H9 (cell line): Measurements from ENCODE around the gene ABCA4. TPM values are rescaled to one million over a fixed set of nuclear protein-coding genes. Genes with fewer than 3 reads are reported as not detected.

Experiments used
- DNase-seq: peaks from one replicate; pipeline ENCODE4 v3.0.0-alpha.2; 2017
- H2AFZ ChIP-seq: one replicate; pipeline ENCODE4 v1.6.1; 2013; ENCODE audit warnings: mild to moderate bottlenecking, low read length, control low read depth, moderate library complexity
- H2AK5ac ChIP-seq: 2 replicates; pipeline ENCODE4 v1.6.1; 2013; ENCODE audit warnings: low read length, control low read depth, mixed read lengths; ENCODE audit not compliant: insufficient read length
- H2BK120ac ChIP-seq: one replicate; pipeline ENCODE4 v1.6.1; 2013; ENCODE audit warnings: low read depth, mild to moderate bottlenecking, low read length, control low read depth, inconsistent platforms; ENCODE audit not compliant: poor library complexity, severe bottlenecking
- H2BK12ac ChIP-seq: 2 replicates; pipeline ENCODE4 v1.6.1; 2013; ENCODE audit warnings: low read length, control low read depth, mixed read lengths, low read depth; ENCODE audit not compliant: insufficient read length
- H2BK15ac ChIP-seq: 2 replicates; pipeline ENCODE4 v1.6.1; 2013; ENCODE audit warnings: low read depth, low read length, control low read depth
- H2BK20ac ChIP-seq: one replicate; pipeline ENCODE4 v1.6.1; 2013; ENCODE audit warnings: low read depth, mild to moderate bottlenecking, low read length, control low read depth, inconsistent platforms; ENCODE audit not compliant: poor library complexity, severe bottlenecking
- H2BK5ac ChIP-seq: 2 replicates; pipeline ENCODE4 v1.6.1; 2013; ENCODE audit warnings: low read length, control low read depth, mixed read lengths; ENCODE audit not compliant: insufficient read length
- H3K14ac ChIP-seq: 2 replicates; pipeline ENCODE4 v1.6.1; 2013; ENCODE audit warnings: low read length, control low read depth; ENCODE audit not compliant: insufficient read depth
- H3K18ac ChIP-seq: 2 replicates; pipeline ENCODE4 v1.6.1; 2013; ENCODE audit warnings: low read depth, mild to moderate bottlenecking, mixed read lengths, low read length, control low read depth; ENCODE audit not compliant: insufficient read length
- H3K23ac ChIP-seq: 2 replicates; pipeline ENCODE4 v1.6.1; 2013; ENCODE audit warnings: low read length, control low read depth, mixed read lengths, low read depth; ENCODE audit not compliant: insufficient read length
- H3K23me2 ChIP-seq: 2 replicates; pipeline ENCODE4 v1.6.1; 2013; ENCODE audit warnings: low read depth, mild to moderate bottlenecking, mixed read lengths, low read length, control low read depth; ENCODE audit not compliant: insufficient read length, poor library complexity, severe bottlenecking
- H3K27ac ChIP-seq: 2 replicates; pipeline ENCODE4 v1.5.1; 2013; ENCODE audit warnings: low read length, control low read depth, mixed read lengths, low read depth; ENCODE audit not compliant: insufficient read length
- H3K27me3 ChIP-seq: 2 replicates; pipeline ENCODE4 v1.6.1; 2013; ENCODE audit warnings: low read length, control low read depth, inconsistent platforms; ENCODE audit not compliant: insufficient read depth
- H3K4ac ChIP-seq: 2 replicates; pipeline ENCODE4 v1.6.1; 2013; ENCODE audit warnings: low read depth, mild to moderate bottlenecking, control low read depth, inconsistent platforms, low read length, moderate library complexity
- H3K4me1 ChIP-seq: 2 replicates; pipeline ENCODE4 v1.6.1; 2013; ENCODE audit warnings: low read length, control low read depth, inconsistent platforms; ENCODE audit not compliant: insufficient read depth
- H3K4me2 ChIP-seq: 2 replicates; pipeline ENCODE4 v1.6.1; 2013; ENCODE audit warnings: low read length, control low read depth, mixed read lengths; ENCODE audit not compliant: insufficient read length, insufficient read depth
- H3K56ac ChIP-seq: 2 replicates; pipeline ENCODE4 v1.6.1; 2013; ENCODE audit warnings: low read depth, mild to moderate bottlenecking, mixed read lengths, low read length, control low read depth; ENCODE audit not compliant: insufficient read length
- H3K79me1 ChIP-seq: 2 replicates; pipeline ENCODE4 v1.6.1; 2013; ENCODE audit warnings: low read depth, mild to moderate bottlenecking, moderate library complexity, low read length, control low read depth, inconsistent platforms; ENCODE audit not compliant: insufficient read depth, poor library complexity, severe bottlenecking
- H3K79me2 ChIP-seq: 2 replicates; pipeline ENCODE4 v1.6.1; 2013; ENCODE audit warnings: low read length, control low read depth, inconsistent platforms; ENCODE audit not compliant: insufficient read depth
- H3K9ac ChIP-seq: 2 replicates; pipeline ENCODE4 v1.6.1; 2013; ENCODE audit warnings: low read length, control low read depth, mixed read lengths; ENCODE audit not compliant: insufficient read length; ENCODE audit errors: extremely low read depth
- H3K9me3 ChIP-seq: one replicate; pipeline ENCODE4 v1.6.1; 2013; ENCODE audit warnings: low read depth, low read length, inconsistent platforms; ENCODE audit not compliant: control insufficient read depth
- H3T11ph ChIP-seq: one replicate; pipeline ENCODE4 v1.6.1; 2013; ENCODE audit warnings: mild to moderate bottlenecking, low read length, control low read depth, inconsistent platforms
- H4K20me1 ChIP-seq: one replicate; pipeline ENCODE4 v1.6.1; 2013; ENCODE audit not compliant: control insufficient read depth, insufficient read length, insufficient read depth
- H4K5ac ChIP-seq: 2 replicates; pipeline ENCODE4 v1.6.1; 2013; ENCODE audit warnings: low read depth, mild to moderate bottlenecking, mixed read lengths, low read length, control low read depth; ENCODE audit not compliant: insufficient read length
- H4K8ac ChIP-seq: replicated peaks from 2 replicates; pipeline ENCODE4 v1.6.1; 2013; ENCODE audit warnings: low read length, control low read depth, mixed read lengths, low read depth; ENCODE audit not compliant: insufficient read length
- H4K91ac ChIP-seq: 2 replicates; pipeline ENCODE4 v1.6.1; 2013; ENCODE audit warnings: low read depth, mild to moderate bottlenecking, moderate library complexity, mixed read lengths, low read length, control low read depth; ENCODE audit not compliant: insufficient read length
- H3K27ac Mint-ChIP-seq, 3 experiments: 2 replicates in 2 of 3; 3 replicates in 1 of 3; pipeline ENCODE4 v1.8.0; 2020 to 2021; ENCODE audit warnings: mixed read lengths in 3 of 3, mild to moderate bottlenecking in 1 of 3, moderate library complexity in 1 of 3
- H3K27me3 Mint-ChIP-seq: 2 replicates; pipeline ENCODE4 v1.8.0; 2021; ENCODE audit warnings: low read depth, mild to moderate bottlenecking, moderate library complexity, mixed read lengths
- H3K36me3 Mint-ChIP-seq, 3 experiments: 2 replicates in 2 of 3; 3 replicates in 1 of 3; pipeline ENCODE4 v1.8.0; 2020 to 2021; ENCODE audit warnings: low read depth in 3 of 3, mixed read lengths in 3 of 3; ENCODE audit not compliant: insufficient read depth in 1 of 3
- H3K4me1 Mint-ChIP-seq, 2 experiments: 2 replicates each; pipeline ENCODE4 v1.8.0; 2020; ENCODE audit warnings: mixed read lengths in 2 of 2
- H3K4me3 Mint-ChIP-seq, 2 experiments: 2 replicates in 1 of 2; 3 replicates in 1 of 2; pipeline ENCODE4 v1.8.0; 2020 to 2021; ENCODE audit warnings: mild to moderate bottlenecking in 2 of 2, mixed read lengths in 2 of 2, moderate library complexity in 1 of 2
- H3K9me3 Mint-ChIP-seq, 2 experiments: 2 replicates in 1 of 2; 3 replicates in 1 of 2; pipeline ENCODE4 v1.8.0; 2020; ENCODE audit warnings: mild to moderate bottlenecking in 2 of 2, mixed read lengths in 2 of 2, moderate library complexity in 1 of 2
- CTCF ChIP-seq: fragments of 200-600 bp; sonication (generic); conservative IDR thresholded peaks from 3 replicates; pipeline ENCODE4 v1.8.0; 2021; ENCODE audit warnings: antibody characterized with exemption, mild to moderate bottlenecking
- WGBS: extraction: QIAGEN DNeasy Blood & Tissue Kit; methylation state at CpG from one replicate; pipeline ENCODE4 v1.1.7; 2013; ENCODE audit warnings: missing lambda C conversion rate, low lambda C conversion rate, mixed read lengths; ENCODE audit not compliant: insufficient read length; ENCODE audit errors: extremely low coverage; 5-methylcytosine and 5-hydroxymethylcytosine counted together
- total RNA-seq: library from RNA; stranded (reverse); gene quantifications from 2 replicates; pipeline ENCODE4 v1.2.1, GENCODE V29; 2021

Gene ABCA4
- total RNA-seq, 1 experiment from 2014 or later = not detected

DNA sequence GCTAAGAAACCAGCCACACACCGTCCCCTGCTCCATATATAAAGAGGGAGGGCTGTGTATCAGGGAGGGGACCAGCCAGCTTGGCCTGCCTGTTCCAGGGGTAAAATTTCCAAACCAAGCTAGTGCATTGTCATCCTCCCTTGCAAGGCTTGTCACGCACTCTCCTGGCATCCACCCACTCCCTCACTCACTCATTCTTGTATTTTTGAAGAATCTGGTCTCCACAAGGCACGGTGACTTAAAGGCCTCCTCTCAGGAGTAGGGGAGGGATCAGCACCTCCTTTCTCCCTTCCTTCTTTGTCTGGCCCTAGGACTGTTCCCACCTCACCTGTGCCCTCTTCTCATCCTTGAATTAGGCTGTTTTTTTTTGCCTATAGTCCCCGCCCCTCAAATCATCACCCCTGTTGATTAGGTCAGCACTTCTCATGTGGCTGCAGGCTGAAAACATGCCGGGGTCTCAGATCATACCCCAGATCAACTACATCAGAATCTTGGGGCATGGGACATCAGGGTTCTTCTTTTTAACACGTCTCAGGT, 5.0 kb downstream of the ABCA4 start:
- peaks cover 26% of the 10 kb centered on the region for H3K4me1 ChIP-seq
- Mint-ChIP-seq H3K27me3 (peaks cover 83% of the 10 kb centered on the region), H3K36me3 (peaks cover 0 to 3% (median 0%) of the 10 kb centered on the region in 3 experiments; a peak in 2 of 7 replicates), H3K4me3 (no peak overlapping the region), H3K9me3 (peaks cover 3 to 4% of the 10 kb centered on the region in 2 experiments; a peak in 3 of 5 replicates), H3K27ac (no peak overlapping the region), H3K4me1 (peaks cover 72 to 74% of the 10 kb centered on the region in 2 experiments)
- H2AK5ac ChIP-seq = no peak overlapping the region
- TF ChIP-seq CTCF = no peak
- H3K4ac ChIP-seq = no peak overlapping the region
- no peaks in the 10 kb centered on the region for H3K79me2 ChIP-seq
- DNase-seq = no peak
- no peak overlapping the region for H4K91ac ChIP-seq
- H3K56ac ChIP-seq = no peak overlapping the region
- no peak overlapping the region for H3K18ac ChIP-seq
- H3K23ac ChIP-seq = no peak overlapping the region
- no peaks in the 10 kb centered on the region for H3K9me3 ChIP-seq
- no peak overlapping the region for H3T11ph ChIP-seq
- no peak overlapping the region for H2BK20ac ChIP-seq
- no peak overlapping the region for H3K27ac ChIP-seq
- no peak overlapping the region for H2BK12ac ChIP-seq
- H3K79me1 ChIP-seq = no peaks in the 10 kb centered on the region
- H2AFZ ChIP-seq = no peak overlapping the region
- H3K4me2 ChIP-seq = no peak overlapping the region
- H3K27me3 ChIP-seq = peaks cover 8% of the 10 kb centered on the region; the same call in 1 of the 2 replicates
- no peak overlapping the region for H4K5ac ChIP-seq
- no peak overlapping the region for H3K9ac ChIP-seq
- H2BK5ac ChIP-seq = no peak overlapping the region
- H4K20me1 ChIP-seq = no peaks in the 10 kb centered on the region
- no peak overlapping the region for H4K8ac ChIP-seq
- no peak overlapping the region for H2BK15ac ChIP-seq
- no peaks in the 10 kb centered on the region for H3K23me2 ChIP-seq
- no peak overlapping the region for H3K14ac ChIP-seq
- no peak overlapping the region for H2BK120ac ChIP-seq
- WGBS = no CpG with 5 or more reads among the region's 6 CpGs
